ENCODE results near the gene CAMTA1. TPM values are rescaled to one million over a fixed set of nuclear protein-coding genes. Genes with fewer than 3 reads are reported as not detected.
"Not testable (repeated sequence)": the region's sequence is repeated elsewhere in the genome, so short reads cannot be mapped to it uniquely, and the experiment has no call there.

The CAMTA1 gene
- total RNA-seq, 4 donors from 2014 or later = 86.3 to 170 (median 132) TPM

DNA sequence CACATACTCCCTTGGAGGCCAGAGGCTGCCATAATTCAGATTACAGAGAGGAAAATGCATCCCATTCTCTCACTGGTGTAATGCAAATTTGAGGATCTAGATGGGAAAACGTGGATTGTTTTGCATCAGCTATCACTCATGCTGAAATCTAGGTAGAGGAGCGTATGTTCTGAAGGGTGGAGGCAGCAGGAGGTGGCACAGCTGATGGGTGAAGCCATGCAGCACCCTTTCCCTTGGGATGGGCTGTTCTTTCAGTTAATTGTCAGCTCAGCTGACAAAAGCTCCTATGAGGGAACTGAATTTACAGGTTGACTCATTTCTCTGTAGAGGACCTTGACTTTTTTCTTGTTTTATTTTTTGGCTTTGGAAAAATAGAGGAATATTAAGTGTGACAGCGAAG is 41.8 kb downstream of the CAMTA1 start:
- ATAC-seq = no peak
- WGBS, 2 donors (ENCODE audit: low coverage in 1 of 2) = 86 to 92% methylated on average over 2 to 3 of the region's 3 CpGs
- H3K27me3 ChIP-seq = no peaks in the 10 kb centered on the region
- H3K4me1 ChIP-seq = peaks cover 3 to 57% (median 7%) of the 10 kb centered on the region in 3 donors
- H3K9me3 ChIP-seq = no peaks in the 10 kb centered on the region
- no peak overlapping the region for H3K4me3 ChIP-seq
- H3K27ac ChIP-seq = no peak overlapping the region
- no peak for TF ChIP-seq EP300 (IDR thresholded peaks at IDR 0.05)
- no peak for TF ChIP-seq POLR2A (IDR thresholded peaks at IDR 0.05)
- TF ChIP-seq POLR2AphosphoS5 (IDR thresholded peaks at IDR 0.05) = no peak
- TF ChIP-seq, protein P1, sequence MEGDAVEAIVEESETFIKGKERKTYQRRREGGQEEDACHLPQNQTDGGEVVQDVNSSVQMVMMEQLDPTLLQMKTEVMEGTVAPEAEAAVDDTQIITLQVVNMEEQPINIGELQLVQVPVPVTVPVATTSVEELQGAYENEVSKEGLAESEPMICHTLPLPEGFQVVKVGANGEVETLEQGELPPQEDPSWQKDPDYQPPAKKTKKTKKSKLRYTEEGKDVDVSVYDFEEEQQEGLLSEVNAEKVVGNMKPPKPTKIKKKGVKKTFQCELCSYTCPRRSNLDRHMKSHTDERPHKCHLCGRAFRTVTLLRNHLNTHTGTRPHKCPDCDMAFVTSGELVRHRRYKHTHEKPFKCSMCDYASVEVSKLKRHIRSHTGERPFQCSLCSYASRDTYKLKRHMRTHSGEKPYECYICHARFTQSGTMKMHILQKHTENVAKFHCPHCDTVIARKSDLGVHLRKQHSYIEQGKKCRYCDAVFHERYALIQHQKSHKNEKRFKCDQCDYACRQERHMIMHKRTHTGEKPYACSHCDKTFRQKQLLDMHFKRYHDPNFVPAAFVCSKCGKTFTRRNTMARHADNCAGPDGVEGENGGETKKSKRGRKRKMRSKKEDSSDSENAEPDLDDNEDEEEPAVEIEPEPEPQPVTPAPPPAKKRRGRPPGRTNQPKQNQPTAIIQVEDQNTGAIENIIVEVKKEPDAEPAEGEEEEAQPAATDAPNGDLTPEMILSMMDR (IDR thresholded peaks at IDR 0.05) = no peak
- H3K36me3 ChIP-seq = no peaks in the 10 kb centered on the region

DNA sequence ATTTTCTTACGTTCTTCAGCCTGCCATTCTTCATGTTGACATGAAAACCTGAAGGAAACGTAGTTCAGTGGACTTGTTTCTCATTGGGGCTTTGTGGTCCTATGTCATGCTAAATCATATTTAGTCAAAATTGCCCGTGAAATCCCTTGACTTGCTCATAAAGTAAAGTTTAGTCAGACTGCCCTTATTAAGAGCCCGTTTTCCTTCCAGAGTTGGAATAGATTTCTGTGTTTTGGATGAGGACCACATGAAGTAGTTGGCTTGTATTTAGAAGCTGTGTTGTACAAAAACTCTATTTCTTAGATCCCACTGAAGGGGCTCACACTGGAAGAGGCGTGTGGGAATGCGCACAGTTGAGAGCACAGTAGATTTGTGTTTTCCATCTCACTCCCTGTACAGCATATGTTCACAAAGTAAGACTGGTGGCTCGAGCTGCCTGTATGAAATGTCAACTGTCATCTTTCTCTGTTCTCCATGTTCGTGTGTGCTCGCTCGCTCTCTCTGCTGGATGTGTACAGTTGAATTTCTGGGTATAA is 42.4 kb downstream of the CAMTA1 start:
- WGBS, 2 donors (ENCODE audit: low coverage in 1 of 2) = 60 to 72% methylated on average over 10 of the region's 10 CpGs
- Histone ChIP-seq H3K36me3 (no peaks in the 10 kb centered on the region), H3K9me3 (no peaks in the 10 kb centered on the region), H3K27me3 (no peaks in the 10 kb centered on the region), H3K4me1 (peaks cover 3 to 63% (median 7%) of the 10 kb centered on the region in 3 donors), H3K4me3 (no peak overlapping the region), H3K27ac (no peak overlapping the region)
- no peak for ATAC-seq
- TF ChIP-seq EP300 (IDR thresholded peaks at IDR 0.05) (no peak), POLR2A (IDR thresholded peaks at IDR 0.05) (no peak), POLR2AphosphoS5 (IDR thresholded peaks at IDR 0.05) (no peak)
- TF ChIP-seq, protein P1 (IDR thresholded peaks at IDR 0.05) = no peak

DNA sequence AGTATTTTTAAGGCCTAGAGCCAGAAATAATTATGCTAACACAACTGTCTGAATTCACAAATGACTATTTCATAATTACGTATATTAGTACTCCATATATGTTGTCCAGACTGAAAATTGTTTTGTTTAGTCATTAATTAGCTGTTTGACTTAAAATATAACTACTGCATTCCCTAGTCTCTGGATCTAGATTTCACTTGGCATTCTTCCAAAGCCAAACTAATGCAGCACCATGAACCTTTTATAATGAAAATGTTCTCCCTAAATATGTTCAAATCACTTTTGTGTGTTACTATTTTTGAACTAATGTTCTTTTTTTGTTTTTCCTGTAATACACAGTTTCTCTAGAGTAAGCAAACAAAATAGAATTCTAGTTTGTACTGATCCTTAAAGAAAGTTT is 46.1 kb downstream of the CAMTA1 start:
- 41 to 70% methylated on average over 1 of the region's 1 CpG for WGBS, 2 donors (ENCODE audit: low coverage in 1 of 2)
- H3K27ac ChIP-seq = no peak overlapping the region
- H3K36me3 ChIP-seq = peaks cover 0 to 6% of the 10 kb centered on the region in 2 donors
- no peak overlapping the region for H3K4me3 ChIP-seq
- no peaks in the 10 kb centered on the region for H3K9me3 ChIP-seq
- H3K27me3 ChIP-seq = no peaks in the 10 kb centered on the region
- no peak for ATAC-seq
- TF ChIP-seq POLR2AphosphoS5 (IDR thresholded peaks at IDR 0.05) = no peak
- no peak for TF ChIP-seq POLR2A (IDR thresholded peaks at IDR 0.05)
- no peak for TF ChIP-seq EP300 (IDR thresholded peaks at IDR 0.05)
- TF ChIP-seq, protein P1 (IDR thresholded peaks at IDR 0.05) = no peak
- peaks cover 0 to 34% (median 0%) of the 10 kb centered on the region in 3 donors for H3K4me1 ChIP-seq

DNA sequence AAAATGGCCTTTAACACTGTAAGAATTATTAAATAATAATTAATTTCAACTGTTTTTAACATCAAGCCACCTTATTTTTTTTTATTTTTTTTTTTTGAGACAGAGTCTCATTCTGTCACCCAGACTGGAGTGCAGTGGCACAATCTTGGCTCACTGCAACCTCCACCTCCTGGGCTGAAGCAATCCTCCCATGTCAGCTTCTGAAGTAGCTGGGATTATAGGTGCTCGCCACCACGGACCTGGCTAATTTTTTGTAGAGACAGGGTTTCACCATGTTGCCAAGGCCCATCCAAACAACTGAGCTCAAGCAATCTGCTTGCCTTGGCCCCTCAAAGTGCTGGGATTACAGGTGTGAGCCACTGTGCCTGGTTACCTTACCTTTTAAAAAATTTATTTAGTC is 46.8 kb downstream of the CAMTA1 start:
- not testable (repeated sequence) for H3K4me3 ChIP-seq, ATAC-seq, H3K9me3 ChIP-seq, H3K27me3 ChIP-seq, H3K27ac ChIP-seq
- Histone ChIP-seq H3K36me3 (peaks cover 0 to 11% of the 10 kb centered on the region in 2 donors), H3K4me1 (peaks cover 0 to 34% (median 0%) of the 10 kb centered on the region in 3 donors)
- 61% methylated on average over 2 of the region's 2 CpGs; no CpG with 5 or more reads in 1 of the 2 donors for WGBS, 2 donors (ENCODE audit: low coverage in 1 of 2)

DNA sequence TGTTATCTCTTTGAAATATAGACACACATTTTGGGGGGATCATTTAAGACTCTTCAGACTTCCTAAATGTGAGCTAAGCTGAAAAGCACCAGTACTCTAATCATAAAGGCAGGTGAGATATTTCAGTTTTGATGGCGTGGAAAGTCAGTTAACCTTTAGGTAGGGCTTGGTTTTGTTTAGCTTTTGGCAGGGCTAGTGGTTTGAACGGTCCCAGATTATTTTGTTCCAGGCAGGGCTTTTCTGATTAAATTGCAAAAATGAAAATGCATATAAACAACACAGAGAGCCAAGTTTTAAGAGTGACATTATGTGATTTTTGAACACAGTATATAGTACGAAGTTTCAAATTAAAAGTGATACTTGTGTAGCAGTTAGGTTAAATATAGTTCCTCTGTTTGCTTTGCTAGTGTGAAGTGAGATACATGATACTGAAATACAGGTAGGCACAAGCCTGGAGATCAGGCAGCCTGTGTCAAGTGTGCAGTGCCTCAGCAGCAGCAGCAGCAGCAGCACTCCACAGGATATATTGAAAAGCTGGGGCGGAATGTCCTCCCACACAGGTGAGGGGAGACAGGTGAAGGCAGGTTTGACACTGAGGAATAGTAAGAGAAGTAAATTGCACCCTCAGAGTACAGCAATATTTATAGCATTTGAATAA is 47.4 kb downstream of the CAMTA1 start:
- Histone ChIP-seq H3K36me3 (peaks cover 0 to 16% of the 10 kb centered on the region in 2 donors), H3K9me3 (no peaks in the 10 kb centered on the region), H3K27me3 (no peaks in the 10 kb centered on the region), H3K4me1 (peaks cover 0 to 30% (median 0%) of the 10 kb centered on the region in 3 donors), H3K4me3 (no peak overlapping the region), H3K27ac (no peak overlapping the region)
- 28 to 42% methylated on average over 3 to 4 of the region's 4 CpGs for WGBS, 2 donors (ENCODE audit: low coverage in 1 of 2)
- ATAC-seq = no peak
- TF ChIP-seq POLR2A (IDR thresholded peaks at IDR 0.05) (no peak), EP300 (IDR thresholded peaks at IDR 0.05) (no peak), POLR2AphosphoS5 (IDR thresholded peaks at IDR 0.05) (no peak)
- TF ChIP-seq, protein P1 (IDR thresholded peaks at IDR 0.05) = no peak
